Measurements from ENCODE around the gene EVI5. TPM values are rescaled to one million over a fixed set of nuclear protein-coding genes. Genes with fewer than 3 reads are reported as not detected.

The EVI5 gene
- total RNA-seq, 1 experiment from 2014 or later, result 31.6 TPM

- Histone ChIP-seq H3K4me1 (ENCODE audit: insufficient read depth, low read length, poor library complexity, severe bottlenecking) (no peaks in the 10 kb centered on the region), H3K27ac (ENCODE audit: low read depth, low read length, poor library complexity, severe bottlenecking) (no peak overlapping the region), H3K9me3 (ENCODE audit: low read depth, low read length, poor library complexity, severe bottlenecking) (no peaks in the 10 kb centered on the region), H3K4me3 (ENCODE audit: low read depth, low read length, poor library complexity, severe bottlenecking) (no peak overlapping the region), H3K36me3 (ENCODE audit: insufficient read depth, low read length, poor library complexity, severe bottlenecking) (no peaks in the 10 kb centered on the region), H3K27me3 (replicated peaks; ENCODE audit: insufficient read depth, low read depth, low read length, poor library complexity) (no peaks in the 10 kb centered on the region)
- TF ChIP-seq EZH2 (IDR thresholded peaks at IDR 0.05; ENCODE audit: borderline replicate concordance, low read depth, low read length, poor library complexity, severe bottlenecking), result no peak
- TF ChIP-seq, protein P1, sequence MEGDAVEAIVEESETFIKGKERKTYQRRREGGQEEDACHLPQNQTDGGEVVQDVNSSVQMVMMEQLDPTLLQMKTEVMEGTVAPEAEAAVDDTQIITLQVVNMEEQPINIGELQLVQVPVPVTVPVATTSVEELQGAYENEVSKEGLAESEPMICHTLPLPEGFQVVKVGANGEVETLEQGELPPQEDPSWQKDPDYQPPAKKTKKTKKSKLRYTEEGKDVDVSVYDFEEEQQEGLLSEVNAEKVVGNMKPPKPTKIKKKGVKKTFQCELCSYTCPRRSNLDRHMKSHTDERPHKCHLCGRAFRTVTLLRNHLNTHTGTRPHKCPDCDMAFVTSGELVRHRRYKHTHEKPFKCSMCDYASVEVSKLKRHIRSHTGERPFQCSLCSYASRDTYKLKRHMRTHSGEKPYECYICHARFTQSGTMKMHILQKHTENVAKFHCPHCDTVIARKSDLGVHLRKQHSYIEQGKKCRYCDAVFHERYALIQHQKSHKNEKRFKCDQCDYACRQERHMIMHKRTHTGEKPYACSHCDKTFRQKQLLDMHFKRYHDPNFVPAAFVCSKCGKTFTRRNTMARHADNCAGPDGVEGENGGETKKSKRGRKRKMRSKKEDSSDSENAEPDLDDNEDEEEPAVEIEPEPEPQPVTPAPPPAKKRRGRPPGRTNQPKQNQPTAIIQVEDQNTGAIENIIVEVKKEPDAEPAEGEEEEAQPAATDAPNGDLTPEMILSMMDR (conservative IDR thresholded peaks at IDR 0.05; ENCODE audit: low read depth, low read length), result no peak
- no TSS peak for BruUV-seq (replicated peaks)
- intact Hi-C loops (cut with micrococcal nuclease; ENCODE audit: unreplicated experiment), result no loop called here
- POLR2A ChIA-PET (ENCODE audit: low non-redundant PET), result no interaction called here
- no peak for DNase-seq (ENCODE audit: low spot score)
- CTCF ChIA-PET, result no interaction called here
Observed at GRCh38 chr1:92803140-92803887, 18.4 kb upstream of the EVI5 start.

- TF ChIP-seq, protein P1 (conservative IDR thresholded peaks at IDR 0.05; ENCODE audit: low read depth, low read length), result no peak
- TF ChIP-seq EZH2 (IDR thresholded peaks at IDR 0.05; ENCODE audit: borderline replicate concordance, low read depth, low read length, poor library complexity, severe bottlenecking), result no peak
- CTCF ChIA-PET, result interaction anchor here (0.9 kb wide), 1 partner anchor 286 kb away, joined by 6 read pairs; no protein-coding TSS in a partner anchor
Observed at GRCh38 chr1:92797961-92798360, 13.1 kb upstream of the EVI5 start.

GRCh38 chr1:92797297-92797696 lies 12.4 kb upstream of the EVI5 start:
- TF ChIP-seq, protein P1 (conservative IDR thresholded peaks at IDR 0.05; ENCODE audit: low read depth, low read length), result no peak
- TF ChIP-seq EZH2 (IDR thresholded peaks at IDR 0.05; ENCODE audit: borderline replicate concordance, low read depth, low read length, poor library complexity, severe bottlenecking), result no peak
- Histone ChIP-seq H3K4me3 (ENCODE audit: low read depth, low read length, poor library complexity, severe bottlenecking) (no peak overlapping the region), H3K27me3 (replicated peaks; ENCODE audit: insufficient read depth, low read depth, low read length, poor library complexity) (no peaks in the 10 kb centered on the region), H3K27ac (ENCODE audit: low read depth, low read length, poor library complexity, severe bottlenecking) (no peak overlapping the region), H3K9me3 (ENCODE audit: low read depth, low read length, poor library complexity, severe bottlenecking) (no peaks in the 10 kb centered on the region), H3K4me1 (ENCODE audit: insufficient read depth, low read length, poor library complexity, severe bottlenecking) (peaks cover 2% of the 10 kb centered on the region), H3K36me3 (ENCODE audit: insufficient read depth, low read length, poor library complexity, severe bottlenecking) (no peaks in the 10 kb centered on the region)
- BruUV-seq (replicated peaks), result no TSS peak
- intact Hi-C loops (cut with micrococcal nuclease; ENCODE audit: unreplicated experiment), result no loop called here
- POLR2A ChIA-PET (ENCODE audit: low non-redundant PET), result interaction anchor here (1.0 kb wide), 1 partner anchor 12 kb away, joined by 9 read pairs; no protein-coding TSS in a partner anchor
- DNase-seq (ENCODE audit: low spot score), result no peak
- CTCF ChIA-PET, result interaction anchor here (0.9 kb wide), 1 partner anchor 286 kb away, joined by 6 read pairs; no protein-coding TSS in a partner anchor

More at GRCh38 chr1:92797961-92798360, 13.1 kb upstream of the EVI5 start:
- Histone ChIP-seq H3K36me3 (ENCODE audit: insufficient read depth, low read length, poor library complexity, severe bottlenecking) (no peaks in the 10 kb centered on the region), H3K27ac (ENCODE audit: low read depth, low read length, poor library complexity, severe bottlenecking) (no peak overlapping the region), H3K4me3 (ENCODE audit: low read depth, low read length, poor library complexity, severe bottlenecking) (no peak overlapping the region), H3K9me3 (ENCODE audit: low read depth, low read length, poor library complexity, severe bottlenecking) (no peaks in the 10 kb centered on the region), H3K27me3 (replicated peaks; ENCODE audit: insufficient read depth, low read depth, low read length, poor library complexity) (no peaks in the 10 kb centered on the region), H3K4me1 (ENCODE audit: insufficient read depth, low read length, poor library complexity, severe bottlenecking) (no peaks in the 10 kb centered on the region)
- DNase-seq (ENCODE audit: low spot score), result no peak
- intact Hi-C loops (cut with micrococcal nuclease; ENCODE audit: unreplicated experiment), result no loop called here
- BruUV-seq (replicated peaks), result no TSS peak
- POLR2A ChIA-PET (ENCODE audit: low non-redundant PET), result no interaction called here
